DMS 273 (cell line): ENCODE results near the gene DCBLD1.
"Not testable (repeated sequence)": the region's sequence is repeated elsewhere in the genome, so short reads cannot be mapped to it uniquely, and the experiment has no call there.

Experiments used
- DNase-seq: peaks from one replicate; lab custom pipeline; 2025; ENCODE audit not compliant: unreplicated experiment; lab: John Stamatoyannopoulos, UW

Gene DCBLD1

DNA sequence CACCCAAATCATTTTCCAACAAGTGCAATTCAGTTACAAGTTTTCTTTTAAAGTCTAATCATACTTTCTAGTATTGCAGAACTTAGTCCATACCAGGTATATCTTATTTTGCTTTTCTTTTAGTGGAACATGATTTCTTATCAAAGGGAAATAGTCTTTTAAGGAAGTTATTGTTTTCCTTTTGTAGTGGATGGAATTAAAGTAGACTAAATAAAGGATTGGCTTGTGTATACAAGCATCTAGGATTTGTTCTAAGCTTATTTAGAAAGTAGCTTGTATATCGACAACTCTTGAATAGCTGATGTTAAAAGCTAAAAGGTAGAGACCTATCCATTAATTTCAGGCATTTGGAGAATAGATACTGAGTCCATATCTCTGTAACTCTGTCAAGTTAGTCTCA is 14.8 kb downstream of the DCBLD1 start:
- DNase-seq: no peak

DNA sequence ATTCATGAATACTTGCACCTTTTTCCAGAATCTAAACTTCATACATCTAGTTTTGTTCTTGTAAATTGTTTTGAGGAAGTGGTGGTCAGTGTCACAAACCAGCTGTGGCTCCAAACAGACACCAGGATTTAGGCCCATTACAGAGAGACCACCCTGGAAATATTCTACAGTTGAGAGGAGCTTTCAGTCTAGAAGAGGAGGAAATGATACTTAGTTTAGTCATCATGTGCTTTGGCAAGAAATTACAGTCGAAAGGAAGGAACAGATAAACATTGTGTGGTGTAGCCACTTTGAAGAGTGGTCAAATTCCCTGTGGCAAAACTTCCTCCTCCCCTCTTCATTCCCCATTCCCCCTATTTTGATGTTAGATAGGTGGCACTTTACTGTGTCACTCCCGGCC is 15.7 kb downstream of the DCBLD1 start:
- no peak for DNase-seq

DNA sequence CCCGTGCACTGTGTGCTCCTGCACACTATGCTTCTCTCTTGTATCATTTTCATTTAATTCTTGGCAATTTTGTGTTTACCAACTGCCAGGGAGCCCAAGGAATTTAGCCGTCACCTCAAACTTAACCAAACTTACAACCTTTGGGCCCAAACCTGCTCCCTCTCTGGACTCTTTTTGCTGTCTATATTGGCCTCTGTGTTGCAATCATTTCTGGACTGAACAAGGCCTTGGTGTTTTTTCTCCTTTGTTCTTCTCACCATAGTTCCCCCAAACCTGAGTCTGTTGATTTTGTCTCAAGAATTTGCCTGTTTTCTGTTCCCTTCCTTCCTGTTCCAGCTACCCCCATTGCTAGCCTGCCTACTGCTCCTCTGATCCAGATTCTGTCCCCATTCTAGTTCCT is 19.2 kb downstream of the DCBLD1 start:
- no peak for DNase-seq

DNA sequence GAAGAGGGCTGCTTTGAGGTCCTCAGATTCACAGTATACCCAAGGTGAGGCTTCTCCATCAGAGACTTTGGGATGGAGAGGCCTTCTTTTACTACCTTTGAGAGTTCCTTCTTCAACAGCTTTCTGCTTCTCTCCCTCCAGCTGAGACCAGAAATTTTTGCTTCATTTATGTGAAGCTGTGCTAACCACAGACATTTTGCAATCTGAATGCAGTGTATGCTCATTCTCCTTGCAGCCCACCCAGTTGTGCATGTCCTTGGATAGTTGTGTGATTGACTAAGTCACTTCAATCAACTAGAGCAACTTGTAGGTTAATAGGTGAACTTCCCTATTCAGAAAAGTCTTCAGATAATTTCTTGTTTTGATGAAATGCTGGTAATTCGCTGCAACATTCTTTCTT is 20.1 kb downstream of the DCBLD1 start:
- no peak for DNase-seq

DNA sequence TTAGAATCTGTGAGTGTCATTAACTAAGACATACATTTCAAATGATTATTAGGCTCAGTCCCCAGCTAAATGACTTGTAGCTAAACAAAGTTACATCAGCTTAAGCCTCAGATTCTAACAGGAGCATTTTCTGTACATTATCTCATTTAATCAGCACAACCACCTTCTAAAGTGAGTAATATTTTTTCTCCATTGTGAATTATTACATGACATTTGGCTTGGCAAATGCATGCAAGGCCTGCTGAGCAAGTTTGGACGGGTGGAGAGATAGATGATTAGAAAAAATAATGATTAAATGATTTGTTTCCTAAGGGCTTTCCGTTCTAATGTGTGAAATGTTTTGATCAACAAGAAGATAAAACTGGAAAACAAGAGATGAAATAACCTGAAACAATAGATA is 20.7 kb downstream of the DCBLD1 start:
- no peak for DNase-seq

DNA sequence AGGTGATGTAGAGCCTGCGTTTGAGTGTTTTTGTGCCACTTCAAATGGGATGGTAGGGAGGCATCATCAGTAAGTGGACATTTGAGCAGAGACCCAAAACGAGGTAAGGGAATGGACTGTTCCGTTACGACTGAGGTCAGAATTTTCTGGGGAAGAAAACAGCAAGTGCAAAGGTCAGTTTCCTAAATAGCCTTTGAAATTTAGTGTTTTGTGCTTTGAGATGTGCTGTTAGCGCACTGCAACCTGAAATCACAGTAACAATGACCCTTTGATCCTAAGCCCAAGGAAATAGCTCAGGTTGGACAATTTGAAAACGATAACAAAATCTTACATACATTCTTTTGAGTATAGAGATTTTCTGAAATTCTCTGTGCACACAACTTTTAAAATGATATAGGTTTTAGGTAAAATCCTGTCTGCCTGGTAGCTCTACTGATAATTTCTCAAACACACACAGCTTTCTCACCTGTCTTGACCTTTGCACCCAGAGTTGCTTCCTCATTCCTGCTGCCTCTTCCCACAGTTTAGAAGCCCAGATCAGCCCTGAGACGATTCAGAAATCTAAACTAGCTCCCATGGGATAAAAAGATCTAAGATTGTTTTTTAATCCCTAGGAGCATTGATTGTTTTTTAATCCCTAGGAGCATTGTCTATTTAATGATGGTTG is 22.1 kb downstream of the DCBLD1 start:
- DNase-seq: no peak

DNA sequence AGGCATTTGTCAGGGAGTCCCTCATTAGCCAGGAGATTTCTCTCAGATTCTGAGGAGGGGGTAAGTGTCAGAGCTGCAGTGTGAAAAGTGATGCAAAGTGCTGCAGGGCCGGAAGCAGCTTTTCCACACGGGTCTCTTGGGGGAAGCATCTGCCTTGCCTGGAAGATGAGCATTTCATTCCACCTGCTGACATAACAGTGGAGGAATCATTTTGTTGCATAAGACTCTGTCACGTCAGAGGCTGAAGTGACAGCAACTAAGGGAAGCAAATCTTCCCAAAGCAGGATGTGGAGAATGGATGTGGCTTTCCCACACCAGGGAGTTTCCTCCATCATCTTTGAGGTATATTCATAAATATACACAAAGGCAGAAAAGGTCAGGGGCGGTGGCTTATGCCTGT is 22.8 kb downstream of the DCBLD1 start:
- no peak for DNase-seq

DNA sequence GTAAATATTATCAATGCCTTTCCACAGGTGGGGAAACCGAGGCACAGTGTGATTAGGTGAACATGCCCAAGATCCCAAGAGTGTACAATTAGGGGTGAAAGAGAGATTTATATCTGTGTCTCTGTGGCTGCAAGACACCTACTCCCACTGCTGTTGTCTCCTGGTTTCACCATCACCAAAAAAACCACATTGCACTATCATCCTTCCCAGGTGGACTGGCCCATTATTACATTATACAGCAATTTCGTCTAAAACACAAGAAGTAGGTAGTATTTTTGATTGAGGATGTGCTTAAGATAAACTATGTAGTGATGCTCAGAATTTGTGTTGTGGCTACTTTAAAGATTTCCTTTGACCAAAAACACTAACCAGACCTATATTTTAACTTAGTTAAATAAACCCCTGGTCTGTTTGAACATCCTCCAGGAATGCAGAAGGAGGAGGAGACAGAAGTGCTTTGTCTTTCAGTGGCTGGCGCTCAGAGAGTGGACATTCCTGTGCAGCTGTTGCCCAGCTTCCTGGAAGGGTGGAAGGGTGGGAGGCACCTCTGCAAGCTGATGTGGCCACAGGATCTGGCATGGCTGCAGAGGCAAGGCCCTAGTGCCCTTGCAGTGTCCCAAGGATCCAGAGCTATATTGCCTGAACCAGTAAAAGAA is 23.8 kb downstream of the DCBLD1 start:
- DNase-seq: no peak

DNA sequence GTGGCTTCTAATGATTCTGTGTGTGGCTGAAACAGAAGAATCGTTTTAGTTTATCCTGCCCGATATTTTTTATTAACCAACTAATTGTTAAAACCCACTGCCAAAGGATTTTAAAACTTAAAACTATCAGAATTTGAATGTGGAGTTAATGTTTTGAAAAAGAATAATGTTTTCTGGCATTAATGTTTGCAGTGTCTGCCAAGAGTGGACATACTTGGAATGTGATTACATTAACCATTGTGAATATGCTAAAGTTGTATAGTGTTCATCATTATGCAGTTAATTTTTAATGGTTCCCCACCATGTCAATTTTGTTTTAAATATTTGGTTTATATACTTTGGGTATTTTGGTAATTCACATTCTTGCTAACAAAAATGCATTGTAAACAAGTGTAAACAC is 24.4 kb downstream of the DCBLD1 start:
- no peak for DNase-seq

DNA sequence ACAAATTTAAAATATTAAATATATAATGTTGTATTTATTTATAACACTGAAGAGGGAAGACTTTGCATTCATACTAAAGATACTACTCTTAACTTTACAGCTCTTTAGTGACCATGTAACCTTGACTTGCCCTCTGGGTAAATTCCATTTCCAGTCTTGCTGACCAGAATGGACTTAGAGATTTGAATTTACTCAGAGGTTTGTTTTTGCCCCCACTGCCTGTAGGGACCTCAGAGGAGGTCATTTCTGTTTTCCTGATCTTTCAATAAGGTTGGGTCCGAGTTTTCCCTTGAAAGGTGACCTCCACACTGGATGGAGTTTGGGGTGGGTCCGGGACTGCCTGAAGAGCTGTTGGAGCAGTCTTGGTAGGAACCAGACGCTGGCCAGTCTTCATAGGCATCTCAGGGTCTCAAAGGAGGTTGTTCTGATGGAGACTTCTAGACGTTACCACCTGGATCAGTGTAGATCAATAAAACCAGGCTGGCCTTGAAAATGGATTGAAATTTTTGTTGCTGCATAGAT is 26.0 kb downstream of the DCBLD1 start:
- no peak for DNase-seq

DNA sequence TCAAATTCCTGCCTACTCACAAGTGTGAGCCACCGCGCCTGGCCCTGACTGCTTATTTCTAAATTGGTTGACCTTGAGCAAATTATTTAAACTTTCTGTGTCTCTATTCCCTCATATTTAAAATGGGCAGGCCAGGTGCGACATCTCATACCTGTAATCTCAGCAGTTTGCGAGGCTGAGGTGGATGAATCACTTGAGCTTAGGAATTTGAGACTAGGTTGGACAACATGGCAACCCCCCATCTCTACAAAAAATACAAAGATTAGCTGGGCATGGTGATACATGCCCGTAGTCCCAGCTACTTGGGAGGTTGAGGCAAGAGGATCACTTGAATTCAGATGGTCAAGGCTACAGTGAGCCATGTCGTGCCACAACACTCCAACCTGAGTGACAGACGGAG is 26.5 kb downstream of the DCBLD1 start:
- no peak for DNase-seq

DNA sequence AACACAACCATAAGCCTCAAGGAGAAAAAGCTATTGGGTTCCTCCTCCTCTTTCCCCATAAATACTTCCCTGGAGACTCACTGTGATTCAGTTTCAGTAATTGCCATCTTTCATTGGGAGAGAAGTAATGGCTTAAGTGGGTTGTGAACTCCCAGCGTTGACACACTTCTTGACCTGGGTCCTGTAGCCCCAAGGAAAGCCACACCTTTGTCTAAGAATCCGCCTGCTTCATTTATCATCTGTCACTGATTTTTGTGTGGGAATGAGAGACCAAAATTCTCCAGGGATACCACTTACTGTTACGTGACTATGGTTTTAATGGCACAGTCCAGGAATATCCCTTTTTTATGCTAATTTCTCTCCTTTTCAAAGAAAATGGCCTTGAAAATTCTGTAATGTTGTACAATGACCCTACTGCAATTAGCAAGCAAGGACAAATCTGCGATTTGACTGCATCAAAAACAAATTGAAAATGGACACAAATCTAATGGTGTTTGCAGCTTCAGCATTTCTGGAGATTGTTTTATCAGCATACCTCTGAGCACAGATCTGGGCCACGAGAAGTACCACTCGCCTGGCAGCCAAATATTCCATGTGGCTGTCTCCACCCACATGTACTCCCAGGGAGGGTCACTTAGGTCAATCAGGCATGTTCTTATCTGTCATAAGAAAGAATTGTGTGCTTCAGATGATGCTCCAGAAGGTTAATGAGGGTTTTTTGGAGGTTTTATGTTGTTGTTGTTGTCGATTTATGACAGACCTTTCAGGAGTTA is 29.8 kb downstream of the DCBLD1 start:
- DNase-seq: no peak

DNA sequence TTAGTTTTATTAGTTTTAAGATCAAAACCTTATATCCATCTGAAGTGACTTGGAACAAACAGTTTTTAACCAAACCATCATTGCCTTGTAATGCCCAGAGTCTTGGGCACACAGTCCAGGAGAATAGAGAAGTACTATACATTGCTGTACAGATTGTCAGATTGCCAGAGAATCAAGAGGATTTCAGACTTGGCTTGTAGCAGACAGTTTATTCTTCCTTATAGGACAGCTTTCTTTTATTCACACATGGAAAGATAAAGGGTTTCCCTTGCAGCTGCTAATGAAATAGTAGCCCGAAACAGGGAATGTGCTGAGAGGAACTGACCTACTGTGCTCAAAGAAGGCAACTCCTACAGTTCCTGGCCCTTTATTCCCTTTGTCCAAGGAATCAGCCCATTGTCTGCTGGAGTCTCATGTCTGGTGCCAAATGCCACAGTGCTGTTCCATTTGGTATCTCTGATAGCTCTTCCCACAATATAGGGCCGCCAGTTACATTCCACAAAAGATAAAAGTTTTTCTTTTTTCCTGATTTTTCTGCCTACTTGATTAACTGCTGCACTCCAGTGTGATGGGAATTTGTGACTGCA is 30.6 kb downstream of the DCBLD1 start:
- no peak for DNase-seq

DNA sequence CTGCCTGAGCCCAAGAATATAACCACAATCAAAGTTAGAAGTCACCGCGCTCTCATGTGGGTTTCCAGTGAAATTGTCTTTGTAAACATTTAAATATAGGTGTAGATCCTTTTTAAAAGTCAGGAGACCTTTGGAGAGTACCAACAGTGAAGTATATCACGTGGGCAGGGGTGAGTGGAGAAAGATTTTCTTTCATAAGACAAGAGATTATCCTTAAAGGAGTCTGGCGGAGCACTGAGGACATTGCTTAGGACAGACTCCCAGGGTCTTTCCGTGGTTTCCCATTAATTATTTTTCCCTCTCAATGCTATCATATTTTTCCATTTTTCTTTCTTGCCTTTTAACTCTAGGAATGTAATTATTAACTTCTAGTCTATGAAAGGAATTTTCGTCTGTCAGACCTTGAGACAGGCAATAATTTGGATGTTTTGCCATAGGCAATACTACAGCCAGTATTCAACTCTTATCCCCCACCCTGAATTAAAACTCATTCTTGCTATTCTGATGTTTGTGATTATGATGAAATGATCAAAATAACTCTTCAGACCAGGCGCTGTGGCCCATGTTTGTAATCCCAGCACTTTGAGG is 31.4 kb downstream of the DCBLD1 start:
- DNase-seq: no peak

DNA sequence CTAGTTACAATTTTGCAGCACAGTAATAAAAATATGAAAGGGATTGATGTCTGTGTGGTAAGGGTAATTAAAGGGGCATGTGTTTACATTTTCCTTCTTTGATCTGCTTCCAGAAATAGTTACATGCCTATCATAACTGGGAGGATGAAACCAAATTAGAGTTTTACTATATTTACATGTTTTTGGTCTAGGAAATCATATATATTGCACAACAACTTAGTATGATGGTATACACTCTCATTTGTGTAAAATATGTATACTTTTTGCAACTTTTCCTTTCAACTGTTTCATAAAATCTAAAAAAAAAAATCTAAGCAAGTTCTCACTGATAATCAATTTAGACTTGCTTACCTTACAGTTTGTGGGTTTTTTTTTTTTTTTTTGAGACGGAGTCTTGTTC is 32.2 kb downstream of the DCBLD1 start:
- DNase-seq: no peak

DNA sequence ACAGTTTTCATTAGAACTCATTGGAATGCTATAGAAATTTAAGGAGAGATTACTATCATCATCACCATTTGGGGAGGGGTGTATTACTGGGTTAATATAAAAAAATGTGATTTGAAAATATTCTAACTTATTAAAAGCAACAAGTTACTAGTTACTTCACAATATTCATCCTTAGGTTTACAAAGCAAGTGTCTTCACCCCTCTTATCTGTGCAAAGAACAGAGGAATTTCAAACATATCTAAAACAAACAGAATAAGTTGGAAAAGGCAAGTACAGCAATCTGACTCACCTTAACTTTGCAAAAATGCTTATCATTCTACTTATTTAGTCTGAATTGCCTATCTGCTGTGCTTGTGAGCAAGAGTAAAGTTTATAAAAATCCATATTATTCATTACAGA is 32.9 kb downstream of the DCBLD1 start:
- no peak for DNase-seq

DNA sequence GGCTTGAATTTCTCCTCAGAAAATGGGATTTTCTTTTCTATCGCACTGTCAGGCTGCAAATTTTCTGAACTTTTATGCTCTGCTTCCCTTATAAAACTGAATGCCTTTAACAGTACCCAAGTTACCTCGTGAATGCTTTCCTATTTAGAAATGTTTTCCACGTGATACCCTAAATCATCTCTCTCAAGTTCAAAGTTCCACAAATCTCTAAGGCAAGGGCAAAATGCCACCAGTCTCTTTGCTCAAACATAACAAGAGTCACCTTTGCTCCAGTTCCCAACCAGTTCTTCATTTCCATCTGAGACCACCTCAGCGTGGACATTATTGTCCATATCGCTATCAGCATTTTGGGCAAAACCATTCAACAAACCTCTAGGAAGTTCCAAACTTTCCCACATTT is 35.5 kb downstream of the DCBLD1 start:
- not testable (repeated sequence) for DNase-seq

DNA sequence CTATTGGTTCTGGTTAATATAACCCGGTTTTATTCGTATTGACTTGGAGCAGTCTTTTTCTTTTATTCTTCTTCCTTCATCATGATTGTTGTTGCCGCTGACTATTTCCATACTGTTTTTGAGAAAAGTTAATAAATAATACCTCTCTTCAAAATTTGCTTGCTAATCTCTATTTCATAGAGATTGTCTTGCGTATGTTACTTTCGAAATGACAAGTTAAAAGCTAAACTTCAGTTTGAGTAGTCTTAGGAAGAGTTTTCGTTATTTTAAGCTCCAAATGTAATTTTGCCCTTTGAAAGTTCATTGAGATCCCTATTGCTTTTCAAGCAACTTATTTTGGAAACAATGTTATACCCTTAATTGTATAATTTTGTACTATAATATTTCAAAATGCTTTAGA is 36.4 kb downstream of the DCBLD1 start:
- no peak for DNase-seq

DNA sequence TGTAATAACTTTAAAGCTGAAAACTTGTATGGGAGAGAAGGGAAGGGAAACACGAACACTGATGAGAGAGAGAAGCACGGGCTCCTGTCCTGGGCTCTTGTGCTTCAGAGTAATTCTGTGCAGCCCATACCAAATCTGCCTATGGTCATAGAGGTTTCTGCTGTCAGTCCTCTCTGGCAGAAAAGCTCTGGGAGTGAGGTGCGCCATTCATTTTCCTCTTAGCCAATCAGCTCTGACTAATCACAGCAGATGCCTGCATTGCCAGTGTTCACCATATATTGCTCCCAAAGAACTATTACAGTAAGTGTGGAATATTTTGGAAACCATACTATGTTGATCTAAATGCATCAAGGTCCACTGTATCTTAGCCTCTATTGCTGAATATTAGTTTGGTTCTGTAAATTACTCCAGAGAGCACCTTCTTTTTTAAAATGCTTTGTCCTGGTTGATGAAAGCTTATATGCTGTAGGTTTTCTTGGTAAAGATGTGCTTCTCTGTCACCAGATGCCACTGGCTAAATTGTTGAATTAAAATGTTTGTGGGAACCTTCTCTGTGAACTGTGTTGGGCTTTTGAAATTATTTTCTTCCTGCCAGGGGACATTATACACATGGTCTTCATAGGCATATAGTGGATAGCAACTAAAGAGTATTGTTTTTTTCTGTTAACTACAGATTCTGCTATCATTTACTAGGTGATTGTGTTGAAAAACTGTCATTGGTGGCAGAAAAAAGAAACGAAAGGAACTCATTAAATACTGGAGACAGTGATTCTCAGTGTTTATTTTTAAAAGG is 38.3 kb downstream of the DCBLD1 start:
- no peak for DNase-seq

DNA sequence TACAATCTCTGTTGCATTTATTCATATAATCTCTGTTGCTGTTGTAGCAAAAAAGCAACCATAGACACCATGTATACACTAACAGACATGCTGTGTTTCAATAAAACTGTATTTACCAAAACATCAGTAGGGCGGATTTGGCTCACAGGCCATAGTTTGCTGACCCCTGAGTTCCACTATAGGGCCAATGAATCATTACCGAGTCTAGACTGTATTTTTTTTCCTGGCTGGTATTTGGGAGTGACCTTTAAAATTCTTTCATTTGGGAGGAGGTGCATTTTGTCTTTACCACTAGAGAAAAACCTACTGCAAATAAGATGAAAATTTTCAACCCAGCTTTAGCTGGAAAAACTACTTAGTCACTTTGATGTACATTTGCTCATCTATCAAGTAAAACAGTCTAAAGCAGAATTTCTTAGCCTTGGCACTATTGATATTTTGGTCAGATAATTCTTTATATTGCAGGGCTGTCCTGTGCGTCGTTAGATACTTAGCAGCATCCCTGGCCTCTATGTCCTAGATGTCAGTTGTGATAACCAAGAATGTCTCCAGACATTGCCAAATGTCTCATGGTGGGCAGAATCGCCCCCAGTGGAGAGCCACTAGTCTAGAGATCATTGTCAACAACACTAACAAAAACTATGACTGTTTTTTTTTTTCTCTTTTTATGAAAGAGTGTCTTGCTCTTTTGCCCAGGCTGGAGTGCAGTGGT is 39.5 kb downstream of the DCBLD1 start:
- no peak for DNase-seq
